Breast epithelium (tissue), 3 donors: Measurements from ENCODE around the gene CASK.

Source experiments
- CTCF ChIP-seq, 3 donors: fragments of 450-650 bp; IDR thresholded peaks; one replicate each; pipeline ENCODE4 v1.5.1; 2016 to 2017; ENCODE audit warnings: antibody characterized with exemption in 3 of 3, mild to moderate bottlenecking in 3 of 3, moderate library complexity in 3 of 3
- POLR2A ChIP-seq: fragments of 450-650 bp; IDR thresholded peaks from one replicate; pipeline ENCODE4 v1.6.1; 2016; ENCODE audit warnings: antibody characterized with exemption, mild to moderate bottlenecking, moderate library complexity

- TF ChIP-seq CTCF (IDR thresholded peaks at IDR 0.05) = no peak
- TF ChIP-seq POLR2A = no peak
Observed at GRCh38 chrX:41857670-41858069, 65.7 kb downstream of the CASK start.
